HEK293 (cell line): ENCODE results near the gene DNAJC21.
A peak's percentile ranks its signal among the peaks of the same experiment; 100 is the strongest.

Experiments used
- GLI4 ChIP-seq: fragments of 450-650 bp; formaldehyde crosslinking; IDR thresholded peaks from 2 replicates; pipeline ENCODE4 v1.5.1; 2016; ENCODE audit warnings: missing biosample characterization, missing genetic modification characterization
- HOXA7 ChIP-seq: sonication (generic); formaldehyde crosslinking; IDR thresholded peaks from 2 replicates; pipeline ENCODE4 v1.8.1; 2022; ENCODE audit warnings: missing genetic modification reagents, borderline replicate concordance
- ZBTB21 ChIP-seq: fragments of 450-650 bp; formaldehyde crosslinking; IDR thresholded peaks from 2 replicates; pipeline ENCODE4 v1.5.1; 2017; ENCODE audit warnings: missing biosample characterization, missing genetic modification characterization
- TF ChIP-seq, protein P1 (sequence below): fragments of 450-650 bp; formaldehyde crosslinking; IDR thresholded peaks from 2 replicates; pipeline ENCODE4 v1.5.1; 2016; ENCODE audit warnings: missing biosample characterization, missing genetic modification characterization

DNA sequence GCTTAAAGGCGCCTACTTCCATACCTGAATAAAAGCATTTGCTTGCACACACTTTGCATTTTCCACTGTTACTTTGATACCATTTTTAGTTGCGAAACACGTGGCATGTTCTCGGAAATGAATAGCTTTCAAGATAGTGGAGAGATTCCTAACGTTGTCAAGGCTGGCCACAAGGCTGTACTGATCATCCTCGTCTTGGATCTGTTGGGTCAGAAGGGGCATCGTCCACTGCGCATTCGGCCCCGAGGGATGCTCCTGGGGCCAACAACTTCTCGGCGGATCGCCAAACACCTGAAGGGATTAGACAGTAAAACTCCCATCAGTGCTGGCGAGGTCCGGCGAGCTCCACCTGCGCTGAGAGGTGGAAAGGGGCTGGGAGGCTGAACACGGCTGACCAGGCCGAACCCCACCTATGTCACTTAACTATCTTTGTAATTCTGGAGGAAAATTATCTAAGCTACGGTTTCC is 14.7 kb upstream of the DNAJC21 start:
- TF ChIP-seq GLI4 (tag by site-specific recombination) (no peak), HOXA7 (CRISPR knock-in tag) (no peak), ZBTB21 (tag by site-specific recombination) (no peak)
- TF ChIP-seq, protein P1, sequence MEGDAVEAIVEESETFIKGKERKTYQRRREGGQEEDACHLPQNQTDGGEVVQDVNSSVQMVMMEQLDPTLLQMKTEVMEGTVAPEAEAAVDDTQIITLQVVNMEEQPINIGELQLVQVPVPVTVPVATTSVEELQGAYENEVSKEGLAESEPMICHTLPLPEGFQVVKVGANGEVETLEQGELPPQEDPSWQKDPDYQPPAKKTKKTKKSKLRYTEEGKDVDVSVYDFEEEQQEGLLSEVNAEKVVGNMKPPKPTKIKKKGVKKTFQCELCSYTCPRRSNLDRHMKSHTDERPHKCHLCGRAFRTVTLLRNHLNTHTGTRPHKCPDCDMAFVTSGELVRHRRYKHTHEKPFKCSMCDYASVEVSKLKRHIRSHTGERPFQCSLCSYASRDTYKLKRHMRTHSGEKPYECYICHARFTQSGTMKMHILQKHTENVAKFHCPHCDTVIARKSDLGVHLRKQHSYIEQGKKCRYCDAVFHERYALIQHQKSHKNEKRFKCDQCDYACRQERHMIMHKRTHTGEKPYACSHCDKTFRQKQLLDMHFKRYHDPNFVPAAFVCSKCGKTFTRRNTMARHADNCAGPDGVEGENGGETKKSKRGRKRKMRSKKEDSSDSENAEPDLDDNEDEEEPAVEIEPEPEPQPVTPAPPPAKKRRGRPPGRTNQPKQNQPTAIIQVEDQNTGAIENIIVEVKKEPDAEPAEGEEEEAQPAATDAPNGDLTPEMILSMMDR (tag by site-specific recombination) = peak; percentile 8
